Bronchial epithelial cell (primary cell): ENCODE data around the gene COPS7A. TPM values are rescaled to one million over a fixed set of nuclear protein-coding genes. Genes with fewer than 3 reads are reported as not detected.

Source experiments
- DNase-seq: peaks from one replicate; pipeline ENCODE4 v3.0.0-alpha.2; 2010; ENCODE audit warnings: low read depth
- FAIRE-seq: peaks from 2 replicates; lab custom pipeline; 2011; peaks lifted over from hg19 to GRCh38; lab: Jason Lieb, UNC
- H3K27me3 ChIP-seq: 2 replicates; pipeline ENCODE4 v1.5.1; 2011; ENCODE audit warnings: low read length; ENCODE audit not compliant: control insufficient read depth, insufficient read depth
- H3K36me3 ChIP-seq: 2 replicates; pipeline ENCODE4 v1.5.1; 2011; ENCODE audit warnings: low read length; ENCODE audit not compliant: control insufficient read depth, insufficient read depth
- H3K4me3 ChIP-seq: 2 replicates; pipeline ENCODE4 v1.5.1; 2011; ENCODE audit warnings: mild to moderate bottlenecking, low read depth, low read length, control low read depth
- CTCF ChIP-seq: IDR thresholded peaks from 2 replicates; pipeline ENCODE4 v1.5.1; 2011; ENCODE audit warnings: mild to moderate bottlenecking, moderate library complexity, low read length, control low read depth, inconsistent platforms; ENCODE audit not compliant: insufficient read depth, severe bottlenecking
- total RNA-seq: library from RNA; depleted of rRNA; stranded (reverse); fragments of >200 nt; gene quantifications from 2 replicates; pipeline ENCODE4 v1.2.1, GENCODE V29; 2014

The COPS7A gene
- total RNA-seq, 1 donor from 2014 or later = 63.7 TPM

- no peak for FAIRE-seq
- H3K4me3 ChIP-seq = no peak within 1 kb of the TSS
- no peak for TF ChIP-seq CTCF
Measured at GRCh38 chr12:6772331-6772695, 48.5 kb downstream of the COPS7A start, which contains the start of gene LAG3. TSS of gene LAG3 (plus strand) at chr12:6772520. CDS start at chr12:6772853, 333 bp downstream.

GRCh38 chr12:6772726-6773589, 49.1 kb downstream of the COPS7A start:
- Histone ChIP-seq H3K36me3 (peaks cover 7% of the 10 kb centered on the region), H3K27me3 (no peaks in the 10 kb centered on the region), H3K4me3 (no peak overlapping the region)
- no peak for DNase-seq
- FAIRE-seq = no peak
- TF ChIP-seq CTCF = no peak

More at GRCh38 chr12:6772331-6772695, 48.5 kb downstream of the COPS7A start, which contains the start of gene LAG3:
- H3K27me3 ChIP-seq = no peaks in the 10 kb centered on the region
- no peak for DNase-seq
- peaks cover 7% of the 10 kb centered on the region for H3K36me3 ChIP-seq

- Histone ChIP-seq H3K4me3 (no peak overlapping the region), H3K27me3 (no peaks in the 10 kb centered on the region), H3K36me3 (peaks cover 7% of the 10 kb centered on the region)
- DNase-seq (no peak), FAIRE-seq (no peak)
- no peak for TF ChIP-seq CTCF
Measured at GRCh38 chr12:6773590-6774351, 49.9 kb downstream of the COPS7A start.

GRCh38 chr12:6774499-6775062, 50.7 kb downstream of the COPS7A start:
- no peak overlapping the region for H3K4me3 ChIP-seq
- H3K36me3 ChIP-seq = peaks cover 6% of the 10 kb centered on the region
- no peak for TF ChIP-seq CTCF
- H3K27me3 ChIP-seq = no peaks in the 10 kb centered on the region
- no peak for FAIRE-seq
- no peak for DNase-seq

GRCh38 chr12:6775185-6776174, 51.6 kb downstream of the COPS7A start:
- DNase-seq (no peak), FAIRE-seq (no peak)
- no peak overlapping the region for H3K4me3 ChIP-seq
- no peaks in the 10 kb centered on the region for H3K27me3 ChIP-seq
- TF ChIP-seq CTCF = no peak
- H3K36me3 ChIP-seq = peaks cover under 1% of the 10 kb centered on the region
